K562 (cell line): ENCODE data around the gene PPM1M. TPM values are rescaled to one million over a fixed set of nuclear protein-coding genes. Genes with fewer than 3 reads are reported as not detected.

Experiments used
- ATAC-seq: fragments of 200-7000 bp; cut with Tn5 transposase; 3 replicates; pipeline ENCODE4 v1.9.1; 2020; ENCODE audit warnings: moderate library complexity
- BruUV-seq: library from RNA; stranded (reverse); fragments of 400-500 nt; replicated peaks from 2 replicates; lab custom pipeline; 2021; lab: Mats Ljungman, UMichigan
- CTCF ChIA-PET: fragments of 300-600 bp; formaldehyde crosslinking; extraction: SDS; loops from one replicate; lab custom pipeline; 2021; ENCODE audit warnings: low intra/inter-chr PET ratio; lab: Yijun Ruan, JAX
- POLR2A ChIA-PET: fragments of 300-600, 350-650 bp; sonication (Branson Sonifier 250); formaldehyde crosslinking; extraction: SDS; loops from one replicate; lab custom pipeline; 2021; ENCODE audit warnings: antibody characterized with exemption, inconsistent platforms; lab: Yijun Ruan, JAX
- DNase-seq, 4 experiments: peaks; one replicate each; pipeline versions ENCODE4 v3.0.0 to v3.0.0-alpha.2; 2011 to 2018; ENCODE audit warnings: low spot score in 3 of 4, mixed read lengths in 3 of 4; ENCODE audit errors: extremely low read depth in 1 of 4
- FAIRE-seq: peaks from 2 replicates; lab custom pipeline; 2011; peaks lifted over from hg19 to GRCh38; lab: Jason Lieb, UNC
- H2AFZ ChIP-seq: 2 replicates; pipeline ENCODE4 v1.6.0; 2011; ENCODE audit warnings: low read depth, low read length, control low read depth, inconsistent platforms
- H3K27ac ChIP-seq: fragments of 200-600 bp; 3 replicates; pipeline ENCODE4 v1.8.0; 2011; ENCODE audit warnings: low read depth, mild to moderate bottlenecking, control low read depth, inconsistent platforms, low read length, moderate library complexity, mixed read lengths; ENCODE audit errors: extremely low read depth
- H3K27me3 ChIP-seq, 2 experiments: fragments of 300-600 bp in 1 of 2; 2 replicates in 1 of 2; 3 replicates in 1 of 2; pipeline versions ENCODE4 v1.6.0 to v1.8.0; 2011; ENCODE audit warnings: inconsistent platforms in 2 of 2, low read length in 2 of 2, mild to moderate bottlenecking in 1 of 2, mixed read lengths in 1 of 2, moderate library complexity in 1 of 2; ENCODE audit not compliant: control insufficient read depth in 2 of 2, insufficient read depth in 2 of 2
- H3K36me3 ChIP-seq: fragments of 300-600 bp; 3 replicates; pipeline ENCODE4 v1.8.0; 2011; ENCODE audit warnings: mild to moderate bottlenecking, low read length, inconsistent platforms; ENCODE audit not compliant: control insufficient read depth, insufficient read depth
- H3K4me1 ChIP-seq, 2 experiments: fragments of 200-600 bp in 1 of 2; replicated peaks in 1 of 2; 2 replicates in 1 of 2; 3 replicates in 1 of 2; pipeline versions ENCODE4 v1.5.1 to v1.8.0; 2011; ENCODE audit warnings: inconsistent platforms in 2 of 2, low read length in 2 of 2, mild to moderate bottlenecking in 1 of 2, mixed read lengths in 1 of 2, moderate library complexity in 1 of 2; ENCODE audit not compliant: control insufficient read depth in 2 of 2, insufficient read depth in 2 of 2
- H3K4me2 ChIP-seq: 2 replicates; pipeline ENCODE4 v1.6.1; 2011; ENCODE audit warnings: low read length, control low read depth, inconsistent platforms, mixed read lengths; ENCODE audit not compliant: insufficient read depth
- H3K4me3 ChIP-seq: fragments of 200-600 bp; sonication (generic), shearing (Covaris generic); 2 replicates; pipeline ENCODE4 v1.5.1; 2016; ENCODE audit warnings: control low read depth, inconsistent platforms
- H3K79me2 ChIP-seq: fragments of 200-600 bp; 3 replicates; pipeline ENCODE4 v1.8.0; 2011; ENCODE audit warnings: low read length, inconsistent platforms; ENCODE audit not compliant: control insufficient read depth, insufficient read depth
- H3K9ac ChIP-seq, 2 experiments: 2 replicates each; pipeline versions ENCODE4 v1.6.0 to v1.6.1; 2011; ENCODE audit warnings: low read depth in 2 of 2, low read length in 2 of 2, control low read depth in 1 of 2, inconsistent platforms in 1 of 2, mild to moderate bottlenecking in 1 of 2, mixed read lengths in 1 of 2; ENCODE audit not compliant: insufficient read depth in 1 of 2
- H3K9me1 ChIP-seq: one replicate; pipeline ENCODE4 v1.6.0; 2011; ENCODE audit warnings: inconsistent platforms, mild to moderate bottlenecking, low read length, moderate library complexity; ENCODE audit not compliant: control insufficient read depth, insufficient read depth
- H3K9me3 ChIP-seq: replicated peaks from 2 replicates; pipeline ENCODE4 v1.5.1; 2011; ENCODE audit warnings: low read depth, low read length, inconsistent platforms; ENCODE audit not compliant: control insufficient read depth, insufficient read depth
- H4K20me1 ChIP-seq: replicated peaks from 2 replicates; pipeline ENCODE4 v1.6.1; 2011; ENCODE audit warnings: low read length, inconsistent platforms, mixed read lengths; ENCODE audit not compliant: control insufficient read depth, insufficient read depth
- SMAD3 ChIP-seq: fragments of 450-650 bp; formaldehyde crosslinking; conservative IDR thresholded peaks from 2 replicates; pipeline ENCODE4 v1.4.0; 2020; ENCODE audit warnings: mild to moderate bottlenecking
- ZNF318 ChIP-seq, 2 experiments: fragments of 450-650 bp; IDR thresholded peaks; 2 replicates each; pipeline ENCODE4 v1.6.1; 2016; ENCODE audit warnings: mild to moderate bottlenecking in 2 of 2, borderline replicate concordance in 1 of 2, low read depth in 1 of 2, moderate library complexity in 1 of 2
- WGBS: fragments of 100-300 bp; shearing (Covaris generic); methylation state at CpG from one replicate; pipeline ENCODE4 v1.1.6; 2016; ENCODE audit warnings: low coverage, mixed read lengths; ENCODE audit not compliant: insufficient coverage; ENCODE audit errors: missing lambda C conversion rate; 5-methylcytosine and 5-hydroxymethylcytosine counted together
- in situ Hi-C: fragments of 300-500 bp; cut with MboI; formaldehyde crosslinking; loops from 4 replicates; pipeline ENCODE4 v1.15.0; 2018; ENCODE audit warnings: inconsistent platforms, mixed read lengths
- intact Hi-C: fragments of 100-400 bp; cut with micrococcal nuclease; formaldehyde crosslinking; loops from 2 replicates; pipeline ENCODE4 v1.14.2; 2022
- polyA plus RNA-seq, 8 experiments: library from polyadenylated mRNA; depleted of rRNA in 4 of 8; stranded (reverse) in 5 of 8; unstranded in 3 of 8; fragments of >200 nt; fragmentation: Nextera tagmentation in 2 of 8; fragmentation: Illumina TruSeq in 1 of 8; extraction: Ambion mirVana in 2 of 8; extraction: Trizol in 1 of 8; gene quantifications; 2 replicates each; pipeline versions ENCODE4 v1.2.1 to v1.2.3, GENCODE V29; 2011 to 2014; ENCODE audit warnings: inconsistent platforms in 1 of 8, missing spikeins in 1 of 8
- total RNA-seq, 7 experiments: library from RNA; depleted of rRNA in 6 of 7; stranded (reverse); fragments of >200 nt in 6 of 7; fragmentation: Illumina TruSeq in 2 of 7; extraction: Trizol in 2 of 7; gene quantifications; 2 replicates each; pipeline versions ENCODE4 v1.2.1 to v1.2.3, GENCODE V29; 2011 to 2021; ENCODE audit warnings: low replicate concordance in 1 of 7

Gene PPM1M
- total and polyA plus RNA-seq, 9 of the 15 experiments (the other 6 are each of a cell fraction or from before 2014, with no cell fraction given) = 1.4 to 9.2 (median 4.4) TPM

GRCh38 chr3:52208556-52208955 lies 37.0 kb upstream of the PPM1M start:
- intact Hi-C loops (no loop called here), in situ Hi-C loops (no loop called here)
- Histone ChIP-seq H3K27ac (no peak overlapping the region), H4K20me1 (no peaks in the 10 kb centered on the region), H3K9me3 (no peaks in the 10 kb centered on the region), H3K9ac (no peak overlapping the region), H2AFZ (no peak overlapping the region), H3K79me2 (no peaks in the 10 kb centered on the region), H3K36me3 (peaks cover 94% of the 10 kb centered on the region; the same call in 2 of the 3 replicates), H3K27me3 (no peaks in the 10 kb centered on the region), H3K4me1 (no peaks in the 10 kb centered on the region; a peak in 1 of 5 replicates), H3K4me3 (no peak overlapping the region), H3K4me2 (no peak overlapping the region), H3K9me1 (no peaks in the 10 kb centered on the region)
- no TSS peak for BruUV-seq
- DNase-seq (no peak), FAIRE-seq (no peak), ATAC-seq (no peak)
- no peak for TF ChIP-seq SMAD3 (CRISPR knock-in tag)
- CTCF ChIA-PET = no interaction called here
- 92% methylated on average over 4 of the region's 4 CpGs for WGBS
- POLR2A ChIA-PET = interaction anchor here (1.1 kb wide), 1 partner anchor 213 kb away, joined by 3 read pairs; the partner anchor contains the start of gene RPL29

DNA sequence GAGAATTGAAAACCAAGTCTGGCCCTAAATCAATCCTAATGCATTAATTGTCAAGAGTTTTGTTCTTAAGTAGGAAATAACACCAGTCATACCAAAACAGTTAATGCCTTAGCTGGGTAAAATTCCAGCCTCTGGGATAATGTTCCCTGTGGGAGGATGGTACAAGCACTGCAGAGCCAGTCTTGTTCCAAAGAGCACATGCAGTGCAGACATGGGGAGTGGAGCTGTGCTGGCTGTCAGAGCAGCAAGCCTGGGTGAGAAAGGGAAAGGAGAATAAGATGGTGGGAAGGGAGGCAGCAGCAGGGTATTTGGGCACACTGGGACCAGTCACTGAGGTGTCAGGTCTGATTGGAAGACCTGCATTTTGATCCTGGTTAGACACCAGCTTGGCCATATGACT lies 35.5 kb upstream of the PPM1M start:
- BruUV-seq = no TSS peak
- no peaks in the 10 kb centered on the region for H3K27me3 ChIP-seq
- no peaks in the 10 kb centered on the region; a peak in 1 of 5 replicates for H3K4me1 ChIP-seq
- FAIRE-seq = no peak
- H3K4me2 ChIP-seq = no peak overlapping the region
- TF ChIP-seq ZNF318 (IDR thresholded peaks at IDR 0.05; ENCODE audit: borderline replicate concordance in 1 of 2, low read depth in 1 of 2) = no peak
- in situ Hi-C loops = no loop called here
- no peaks in the 10 kb centered on the region for H4K20me1 ChIP-seq
- ATAC-seq = no peak
- POLR2A ChIA-PET = interaction anchor here (1.0 kb wide), 1 partner anchor 29 kb away, joined by 4 read pairs; the partner anchor contains the start of gene TWF2
- H3K9me1 ChIP-seq = no peaks in the 10 kb centered on the region
- no peak for DNase-seq
- CTCF ChIA-PET = no interaction called here
- H2AFZ ChIP-seq = no peak overlapping the region
- 0 out of 4 replicates have a peak overlapping the region, but pooled peaks of 1 of the 2 experiments have one; percentile 35 for H3K9ac ChIP-seq
- H3K36me3 ChIP-seq = peaks cover 92% of the 10 kb centered on the region
- H3K9me3 ChIP-seq = no peaks in the 10 kb centered on the region
- no peaks in the 10 kb centered on the region for H3K79me2 ChIP-seq
- no peak overlapping the region for H3K27ac ChIP-seq
- no peak overlapping the region for H3K4me3 ChIP-seq
- intact Hi-C loops = no loop called here
